SK-N-MC (cell line): ENCODE data around the gene ITGA11.

Experiments
- EZH2 ChIP-seq: fragments of 200-600 bp; sonication (generic); IDR thresholded peaks from one replicate; pipeline ENCODE4 v1.6.1; 2017; ENCODE audit warnings: antibody characterized with exemption
- FOXP2 ChIP-seq: optimal IDR thresholded peaks from 2 replicates; pipeline ENCODE3; 2011; ENCODE audit warnings: mild to moderate bottlenecking, moderate library complexity; ENCODE audit not compliant: insufficient read depth; ENCODE audit errors: extremely low read length, control extremely low read depth
- POLR2AphosphoS5 ChIP-seq: IDR thresholded peaks from 2 replicates; pipeline ENCODE4 v1.6.1; 2012; ENCODE audit warnings: mild to moderate bottlenecking, low read depth, low read length, borderline replicate concordance

- TF ChIP-seq EZH2 = no peak
- TF ChIP-seq POLR2AphosphoS5 = no peak
- no peak for TF ChIP-seq FOXP2
Observed at GRCh38 chr15:68299436-68299835, 132.5 kb downstream of the ITGA11 start.
